22Rv1 (cell line): ENCODE data around the gene ERG.

Experiments
- ZFX ChIP-seq: fragments of 450-650 bp; IDR thresholded peaks from 2 replicates; pipeline ENCODE4 v1.6.1; 2017; ENCODE audit warnings: antibody characterized with exemption, borderline replicate concordance
- TF ChIP-seq, protein P1 (sequence below): fragments of 450-650 bp; IDR thresholded peaks from 2 replicates; pipeline ENCODE4 v1.5.1; 2017; ENCODE audit warnings: mild to moderate bottlenecking

DNA sequence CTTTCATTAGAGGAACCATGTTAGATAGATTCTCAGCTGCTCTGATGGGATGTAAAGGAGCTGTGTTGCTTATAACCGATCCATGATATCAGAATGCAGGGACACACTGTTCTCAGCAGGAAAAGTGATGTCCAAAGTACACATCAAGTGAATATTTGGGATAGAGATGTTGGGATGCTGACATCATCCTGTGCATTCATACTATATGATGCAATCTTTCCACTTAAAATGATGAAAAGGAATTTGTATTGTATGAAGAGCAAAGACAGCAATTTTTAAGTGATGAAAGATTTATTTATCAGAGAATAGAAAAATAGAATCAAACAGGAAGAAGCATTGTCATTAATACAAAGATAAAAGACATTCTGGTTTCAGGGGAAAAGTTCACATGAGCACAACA lies 110.1 kb downstream of the ERG start:
- TF ChIP-seq, protein P1, sequence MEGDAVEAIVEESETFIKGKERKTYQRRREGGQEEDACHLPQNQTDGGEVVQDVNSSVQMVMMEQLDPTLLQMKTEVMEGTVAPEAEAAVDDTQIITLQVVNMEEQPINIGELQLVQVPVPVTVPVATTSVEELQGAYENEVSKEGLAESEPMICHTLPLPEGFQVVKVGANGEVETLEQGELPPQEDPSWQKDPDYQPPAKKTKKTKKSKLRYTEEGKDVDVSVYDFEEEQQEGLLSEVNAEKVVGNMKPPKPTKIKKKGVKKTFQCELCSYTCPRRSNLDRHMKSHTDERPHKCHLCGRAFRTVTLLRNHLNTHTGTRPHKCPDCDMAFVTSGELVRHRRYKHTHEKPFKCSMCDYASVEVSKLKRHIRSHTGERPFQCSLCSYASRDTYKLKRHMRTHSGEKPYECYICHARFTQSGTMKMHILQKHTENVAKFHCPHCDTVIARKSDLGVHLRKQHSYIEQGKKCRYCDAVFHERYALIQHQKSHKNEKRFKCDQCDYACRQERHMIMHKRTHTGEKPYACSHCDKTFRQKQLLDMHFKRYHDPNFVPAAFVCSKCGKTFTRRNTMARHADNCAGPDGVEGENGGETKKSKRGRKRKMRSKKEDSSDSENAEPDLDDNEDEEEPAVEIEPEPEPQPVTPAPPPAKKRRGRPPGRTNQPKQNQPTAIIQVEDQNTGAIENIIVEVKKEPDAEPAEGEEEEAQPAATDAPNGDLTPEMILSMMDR = no peak
- TF ChIP-seq ZFX = no peak
